Body of pancreas (tissue), 4 donors: ENCODE results near the gene IL1R2.

Source experiments
- POLR2A ChIP-seq, 3 donors: fragments of 450-650 bp; IDR thresholded peaks; one replicate each; pipeline ENCODE4 v1.6.1; 2016; ENCODE audit warnings: antibody characterized with exemption in 3 of 3, mild to moderate bottlenecking in 2 of 3
- TF ChIP-seq, protein P1 (sequence below), 7 experiments: fragments of 450-650 bp in 4 of 7; fragments of 200-600 bp in 3 of 7; sonication (generic) in 3 of 7; IDR thresholded peaks; one replicate each; pipeline ENCODE4 v1.5.1; 2016 to 2019; ENCODE audit warnings: antibody characterized with exemption in 7 of 7

- TF ChIP-seq, protein P1, sequence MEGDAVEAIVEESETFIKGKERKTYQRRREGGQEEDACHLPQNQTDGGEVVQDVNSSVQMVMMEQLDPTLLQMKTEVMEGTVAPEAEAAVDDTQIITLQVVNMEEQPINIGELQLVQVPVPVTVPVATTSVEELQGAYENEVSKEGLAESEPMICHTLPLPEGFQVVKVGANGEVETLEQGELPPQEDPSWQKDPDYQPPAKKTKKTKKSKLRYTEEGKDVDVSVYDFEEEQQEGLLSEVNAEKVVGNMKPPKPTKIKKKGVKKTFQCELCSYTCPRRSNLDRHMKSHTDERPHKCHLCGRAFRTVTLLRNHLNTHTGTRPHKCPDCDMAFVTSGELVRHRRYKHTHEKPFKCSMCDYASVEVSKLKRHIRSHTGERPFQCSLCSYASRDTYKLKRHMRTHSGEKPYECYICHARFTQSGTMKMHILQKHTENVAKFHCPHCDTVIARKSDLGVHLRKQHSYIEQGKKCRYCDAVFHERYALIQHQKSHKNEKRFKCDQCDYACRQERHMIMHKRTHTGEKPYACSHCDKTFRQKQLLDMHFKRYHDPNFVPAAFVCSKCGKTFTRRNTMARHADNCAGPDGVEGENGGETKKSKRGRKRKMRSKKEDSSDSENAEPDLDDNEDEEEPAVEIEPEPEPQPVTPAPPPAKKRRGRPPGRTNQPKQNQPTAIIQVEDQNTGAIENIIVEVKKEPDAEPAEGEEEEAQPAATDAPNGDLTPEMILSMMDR (IDR thresholded peaks at IDR 0.05): peak in 6 of 7 experiments; percentile 23 to 68 (median 55)
- no peak for TF ChIP-seq POLR2A (IDR thresholded peaks at IDR 0.05)
Observed at GRCh38 chr2:102070058-102070642, 78.4 kb downstream of the IL1R2 start.
